Naive thymus-derived CD4-positive, alpha-beta T cell (primary cell): ENCODE results near the gene LTA. TPM values are rescaled to one million over a fixed set of nuclear protein-coding genes. Genes with fewer than 3 reads are reported as not detected.
A peak's percentile ranks its signal among the peaks of the same experiment; 100 is the strongest.

Experiments used
- ATAC-seq: fragments of 150-1000 bp; cut with Tn5 transposase; 2 replicates; pipeline ENCODE4 v1.10.0; 2021; ENCODE audit warnings: mild to moderate bottlenecking, moderate library complexity
- CTCF ChIA-PET: fragments of 350-600 bp; sonication (Branson Sonifier 250); formaldehyde crosslinking; loops from one replicate; lab custom pipeline; 2021; ENCODE audit warnings: antibody characterized with exemption; lab: Charles Lee
- POLR2A ChIA-PET: fragments of 350-600 bp; sonication (Branson Sonifier 250); formaldehyde crosslinking; loops from one replicate; lab custom pipeline; 2021; ENCODE audit warnings: antibody characterized with exemption, inconsistent platforms; lab: Charles Lee
- DNase-seq, 9 donors: peaks; one replicate each; pipeline versions ENCODE4 v3.0.0 to v3.0.0-alpha.2; 2020 to 2022; ENCODE audit warnings: mixed read lengths in 1 of 9
- H3K27ac ChIP-seq: one replicate; pipeline ENCODE4 v1.7.0; 2013; ENCODE audit warnings: mild to moderate bottlenecking, low read depth, low read length, moderate library complexity
- H3K27me3 ChIP-seq, 2 donors: one replicate each; pipeline ENCODE4 v1.7.0; 2013; ENCODE audit warnings: low read length in 2 of 2, mild to moderate bottlenecking in 2 of 2, moderate library complexity in 2 of 2; ENCODE audit not compliant: control insufficient read depth in 2 of 2, insufficient read depth in 2 of 2
- H3K36me3 ChIP-seq, 3 experiments: 1 replicate in 2 of 3; 2 replicates in 1 of 3; pipeline ENCODE4 v1.7.0; 2013; ENCODE audit warnings: low read length in 3 of 3, mild to moderate bottlenecking in 3 of 3, moderate library complexity in 1 of 3; ENCODE audit not compliant: insufficient read depth in 3 of 3, control insufficient read depth in 2 of 3
- H3K4me1 ChIP-seq, 2 donors: one replicate each; pipeline ENCODE4 v1.7.0; 2013; ENCODE audit warnings: low read length in 2 of 2, mild to moderate bottlenecking in 2 of 2, moderate library complexity in 1 of 2; ENCODE audit not compliant: control insufficient read depth in 2 of 2, insufficient read depth in 2 of 2
- H3K4me3 ChIP-seq: 2 replicates; pipeline ENCODE4 v1.7.0; 2013; ENCODE audit warnings: mild to moderate bottlenecking, low read length
- H3K9me3 ChIP-seq, 3 experiments: 1 replicate in 2 of 3; 2 replicates in 1 of 3; pipeline ENCODE4 v1.7.0; 2013; ENCODE audit warnings: low read length in 3 of 3; ENCODE audit not compliant: control insufficient read depth in 2 of 3
- H3K27ac Mint-ChIP-seq, 9 donors: one replicate each; pipeline ENCODE4 v1.8.0; 2020 to 2022; ENCODE audit warnings: mixed read lengths in 9 of 9, mild to moderate bottlenecking in 8 of 9, moderate library complexity in 5 of 9, inconsistent platforms in 2 of 9
- H3K27me3 Mint-ChIP-seq, 5 donors: one replicate each; pipeline ENCODE4 v1.8.0; 2021 to 2022; ENCODE audit warnings: mixed read lengths in 5 of 5, mild to moderate bottlenecking in 1 of 5
- H3K36me3 Mint-ChIP-seq, 5 donors: one replicate each; pipeline ENCODE4 v1.8.0; 2020 to 2022; ENCODE audit warnings: mixed read lengths in 5 of 5, mild to moderate bottlenecking in 3 of 5, inconsistent platforms in 1 of 5
- H3K4me1 Mint-ChIP-seq, 7 donors: one replicate each; pipeline ENCODE4 v1.8.0; 2020 to 2022; ENCODE audit warnings: mixed read lengths in 7 of 7, mild to moderate bottlenecking in 3 of 7, inconsistent platforms in 1 of 7
- H3K4me3 Mint-ChIP-seq, 10 donors: one replicate each; pipeline ENCODE4 v1.8.0; 2020 to 2022; ENCODE audit warnings: mild to moderate bottlenecking in 10 of 10, mixed read lengths in 10 of 10, moderate library complexity in 6 of 10, inconsistent platforms in 2 of 10
- H3K9me3 Mint-ChIP-seq, 11 donors: one replicate each; pipeline ENCODE4 v1.8.0; 2020 to 2022; ENCODE audit warnings: mixed read lengths in 11 of 11, mild to moderate bottlenecking in 4 of 11, inconsistent platforms in 1 of 11, moderate library complexity in 1 of 11
- intact Hi-C, 2 donors: fragments of 100-400 bp; cut with micrococcal nuclease; formaldehyde crosslinking; loops; one replicate each; pipeline ENCODE4 v1.15.1; 2023
- polyA plus RNA-seq, 2 donors: library from polyadenylated mRNA; unstranded; fragments of 300-500 nt; fragmentation: Illumina TruSeq; gene quantifications; one replicate each; pipeline ENCODE4 v1.2.3, GENCODE V29; 2021
- total RNA-seq, 6 experiments: library from RNA in 5 of 6; stranded (reverse) in 5 of 6; gene quantifications; 1 replicate in 5 of 6; 2 replicates in 1 of 6; pipeline ENCODE4 v1.2.3 and lab custom pipeline; 2021 to 2026

The LTA gene
- total and polyA plus RNA-seq, 7 experiments from 2014 or later = 12.3 to 110 (median 20.7) TPM

DNA sequence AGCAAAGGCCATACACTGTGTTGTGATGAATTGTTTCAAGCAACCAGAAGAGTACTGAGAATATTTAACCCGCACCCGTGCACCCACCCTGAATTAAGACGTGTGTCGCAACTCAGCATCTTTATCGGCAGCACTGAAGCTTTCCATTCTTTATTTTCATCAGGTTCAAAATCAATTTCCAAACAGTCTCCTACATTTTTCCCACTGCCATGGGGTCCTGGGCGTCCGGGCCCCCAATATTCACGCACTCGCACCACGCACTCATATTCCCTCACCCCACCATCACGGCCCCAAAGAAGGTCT is 8.3 kb downstream of the LTA start:
- Mint-ChIP-seq H3K27ac (peak overlapping the region; percentile 94 to 100 (median 97)), H3K4me1 (peaks cover 47 to 80% (median 63%) of the 10 kb centered on the region in 7 donors), H3K9me3 (no peaks in the 10 kb centered on the region), H3K36me3 (peaks cover 11 to 65% (median 16%) of the 10 kb centered on the region in 5 donors), H3K27me3 (peaks cover 0 to 2% (median 0%) of the 10 kb centered on the region in 5 donors), H3K4me3 (peak overlapping the region; percentile 88 to 100 (median 99))
- H3K36me3 ChIP-seq = peaks cover 4 to 20% (median 5%) of the 10 kb centered on the region in 3 experiments
- peak overlapping the region; percentile 97 for H3K27ac ChIP-seq
- intact Hi-C loops = loop anchor here in 1 of 2 donors (1.0 to 2.0 kb wide), 6 partner anchors 8 to 88 kb away; partner anchors contain the start of gene LTA
- ATAC-seq (no peak), DNase-seq (no peak)
- H3K27me3 ChIP-seq = no peaks in the 10 kb centered on the region
- H3K4me3 ChIP-seq = peak overlapping the region; percentile 97
- H3K4me1 ChIP-seq = peaks cover 50 to 55% of the 10 kb centered on the region in 2 donors
- no peaks in the 10 kb centered on the region for H3K9me3 ChIP-seq
- POLR2A ChIA-PET = interaction anchor here (0.6 to 66.4 kb wide), 11 partner anchors 15 to 1390 kb away, joined by 3 to 3078 read pairs (median 5); partner anchors contain the start of genes AIF1, ATP6V1G2, C6orf47 and DDX39B
- CTCF ChIA-PET = interaction anchor here (0.6 to 18.2 kb wide), 12 partner anchors 10 to 250 kb away, joined by 3 to 687 read pairs (median 6); partner anchors contain the start of genes ATP6V1G2, DDX39B, NCR3 and NFKBIL1

DNA sequence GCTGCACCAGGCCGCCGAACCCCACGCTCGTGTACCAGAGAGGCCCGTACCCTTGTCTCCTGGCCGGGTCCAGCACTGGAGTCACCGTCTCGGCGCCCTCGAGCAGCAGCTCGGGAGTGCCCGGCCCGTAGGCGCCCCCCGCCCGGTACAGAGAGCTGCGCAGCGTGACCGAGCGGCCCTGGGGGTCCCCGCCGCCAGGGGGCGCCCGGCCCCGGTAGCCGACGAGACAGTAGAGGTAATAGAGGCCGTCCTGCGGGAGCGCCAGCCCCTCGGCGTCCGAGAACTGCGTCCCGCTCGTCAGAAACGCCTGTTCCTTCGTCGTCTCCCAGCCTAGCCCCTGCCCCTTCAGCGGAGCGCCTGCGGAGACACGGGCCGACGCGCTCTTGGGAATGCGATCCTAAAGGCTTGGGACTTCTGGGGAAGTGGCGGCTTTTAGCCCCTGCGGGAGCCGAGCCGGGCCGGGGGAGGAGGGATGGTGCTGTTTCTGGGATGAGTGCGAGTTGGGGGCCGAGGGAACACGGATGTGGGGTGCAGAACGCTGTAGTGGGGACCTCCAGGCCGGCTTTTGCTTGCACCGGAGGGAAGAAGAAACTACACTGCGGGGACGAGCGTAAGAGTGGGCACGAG is 8.8 kb downstream of the LTA start:
- Histone ChIP-seq H3K9me3 (no peaks in the 10 kb centered on the region), H3K4me1 (peaks cover 54 to 60% of the 10 kb centered on the region in 2 donors), H3K27ac (peak overlapping the region; percentile 97), H3K27me3 (no peaks in the 10 kb centered on the region), H3K36me3 (peaks cover 4 to 20% (median 5%) of the 10 kb centered on the region in 3 experiments), H3K4me3 (peak overlapping the region; percentile 97)
- H3K4me1 Mint-ChIP-seq = peaks cover 47 to 80% (median 63%) of the 10 kb centered on the region in 7 donors
- ATAC-seq (peak; percentile 87), DNase-seq (peak; percentile 79 to 96 (median 88))
- CTCF ChIA-PET = interaction anchor here (0.6 to 18.2 kb wide), 12 partner anchors 10 to 250 kb away, joined by 3 to 687 read pairs (median 8); partner anchors contain the start of genes ATP6V1G2, DDX39B, NCR3 and NFKBIL1
- intact Hi-C loops = loop anchor here in 1 of 2 donors (1.0 to 2.0 kb wide), 7 partner anchors 9 to 88 kb away; partner anchors contain the start of genes LTA and NFKBIL1
- no peaks in the 10 kb centered on the region for H3K27me3 Mint-ChIP-seq
- peaks cover 11 to 59% (median 16%) of the 10 kb centered on the region in 5 donors for H3K36me3 Mint-ChIP-seq
- peaks cover 0 to 5% (median 0%) of the 10 kb centered on the region in 11 donors for H3K9me3 Mint-ChIP-seq
- H3K4me3 Mint-ChIP-seq = peak overlapping the region; percentile 88 to 100 (median 99)
- POLR2A ChIA-PET = interaction anchor here (0.6 to 66.4 kb wide), 15 partner anchors 15 to 1390 kb away, joined by 3 to 3078 read pairs (median 4); partner anchors contain the start of genes AIF1, ATP6V1G2, BAG6 and C6orf47
- H3K27ac Mint-ChIP-seq = peak overlapping the region; percentile 94 to 100 (median 97)

DNA sequence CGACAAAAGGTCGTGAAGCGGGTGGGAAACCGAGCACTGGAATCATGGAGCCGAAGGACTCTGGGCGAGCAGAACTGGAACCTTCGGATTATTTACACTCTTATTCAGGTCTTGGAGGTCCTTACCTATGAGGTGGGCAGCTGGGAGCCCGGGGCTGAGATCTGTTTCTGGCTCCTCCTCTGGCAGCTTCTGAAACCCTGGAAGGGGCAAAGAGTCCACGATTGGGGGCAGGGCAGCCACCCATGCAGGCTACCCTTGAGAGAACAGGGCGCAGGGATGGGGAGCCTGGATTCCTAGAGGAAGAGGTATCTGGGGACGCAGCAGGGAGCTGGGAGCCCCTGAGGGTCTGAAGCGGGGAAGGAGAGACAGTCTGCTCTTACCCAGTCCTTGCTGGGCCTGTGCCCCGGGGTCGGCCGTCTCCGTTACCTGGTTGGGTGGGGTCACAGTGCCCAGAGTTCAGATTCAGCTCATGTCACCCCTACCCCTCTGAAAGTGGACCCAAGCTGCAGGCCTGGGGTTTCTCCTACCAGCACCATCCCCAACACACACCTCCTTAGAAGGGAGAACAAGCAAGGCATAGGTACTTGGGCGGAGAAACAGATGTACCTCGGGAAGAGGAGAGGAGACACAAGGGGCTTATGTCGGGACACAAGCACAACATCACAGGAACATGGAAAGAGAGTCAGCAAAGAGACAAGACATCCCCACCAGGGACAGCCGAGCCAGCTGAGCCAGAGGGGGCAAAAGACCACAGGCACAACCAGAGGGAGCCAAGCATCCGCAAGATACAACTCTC is 9.5 kb downstream of the LTA start:
- peaks cover 61 to 68% of the 10 kb centered on the region in 2 donors for H3K4me1 ChIP-seq
- Mint-ChIP-seq H3K4me3 (peak overlapping the region; percentile 88 to 100 (median 99)), H3K27me3 (no peaks in the 10 kb centered on the region), H3K36me3 (peaks cover 11 to 52% (median 16%) of the 10 kb centered on the region in 5 donors), H3K27ac (peak overlapping the region; percentile 94 to 100 (median 97)), H3K4me1 (peaks cover 43 to 80% (median 65%) of the 10 kb centered on the region in 7 donors), H3K9me3 (peaks cover 0 to 5% (median 0%) of the 10 kb centered on the region in 11 donors)
- H3K36me3 ChIP-seq = peaks cover 4 to 20% (median 5%) of the 10 kb centered on the region in 3 experiments
- H3K27ac ChIP-seq = peak overlapping the region; percentile 97
- POLR2A ChIA-PET = interaction anchor here (0.6 to 66.4 kb wide), 18 partner anchors 14 to 1690 kb away, joined by 3 to 3078 read pairs (median 4); partner anchors contain the start of genes AIF1, APOM, ATP6V1G2 and BAG6
- no peaks in the 10 kb centered on the region for H3K9me3 ChIP-seq
- DNase-seq (peak in 1 of 9 donors; percentile 32), ATAC-seq (no peak)
- H3K4me3 ChIP-seq = peak overlapping the region; percentile 97
- H3K27me3 ChIP-seq = no peaks in the 10 kb centered on the region
- CTCF ChIA-PET = interaction anchor here (0.9 to 18.2 kb wide), 13 partner anchors 6 to 88 kb away, joined by 3 to 687 read pairs (median 9); partner anchors contain the start of genes ATP6V1G2, DDX39B, NCR3 and NFKBIL1
- intact Hi-C loops = loop anchor here (1.0 to 2.0 kb wide), 7 partner anchors 9 to 89 kb away; partner anchors contain the start of genes NFKBIL1 (in 2 of the 2), LTA (in 1 of the 2), NCR3 (in 1 of the 2) and PRRC2A (in 1 of the 2)

DNA sequence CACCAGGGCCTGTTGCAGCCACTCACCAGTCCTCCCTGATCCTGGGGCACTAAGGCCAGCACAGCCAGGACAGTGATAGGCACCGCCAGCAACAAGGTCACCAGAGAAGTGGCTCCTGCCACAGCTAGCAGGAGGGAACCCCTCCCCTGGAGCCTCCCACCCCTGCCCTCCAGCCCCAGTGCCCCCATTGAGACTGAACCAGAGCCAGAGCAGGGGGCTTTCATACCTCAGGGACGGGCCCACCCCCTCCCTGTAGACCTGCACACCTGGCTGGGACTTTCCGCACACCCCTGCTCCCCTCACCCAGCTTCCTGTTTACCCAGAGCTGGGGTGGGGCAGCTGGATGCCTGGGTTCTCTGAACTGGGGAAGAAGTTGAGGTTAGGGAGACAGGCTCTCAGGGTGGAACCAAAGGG is 10.1 kb downstream of the LTA start, which contains the start of gene LTB:
TSS of gene LTB (minus strand) at position 195 of the 414 bp plus-strand sequence. CDS start at position 188, 7 bp downstream.
- peaks cover 63 to 72% of the 10 kb centered on the region in 2 donors for H3K4me1 ChIP-seq
- no peaks in the 10 kb centered on the region for H3K9me3 ChIP-seq
- Mint-ChIP-seq H3K36me3 (peaks cover 11 to 51% (median 16%) of the 10 kb centered on the region in 5 donors), H3K9me3 (peaks cover 0 to 5% (median 0%) of the 10 kb centered on the region in 11 donors), H3K4me3 (peak within 1 kb of the TSS; percentile 88 to 100 (median 99)), H3K4me1 (peaks cover 43 to 80% (median 65%) of the 10 kb centered on the region in 7 donors), H3K27ac (peak within 1 kb of the TSS; percentile 94 to 100 (median 97)), H3K27me3 (no peaks in the 10 kb centered on the region)
- ChIA-PET POLR2A (interaction anchor here (0.6 to 66.4 kb wide), 24 partner anchors 14 to 1762 kb away, joined by 3 to 3078 read pairs (median 4); partner anchors contain the start of genes ABHD16A, AIF1, APOM and ATP6V1G2), CTCF (interaction anchor here (0.6 to 18.2 kb wide), 11 partner anchors 7 to 248 kb away, joined by 3 to 687 read pairs (median 14); partner anchors contain the start of genes ATP6V1G2, NCR3, NFKBIL1 and TNF)
- intact Hi-C loops = loop anchor here (1.0 kb wide), 5 partner anchors 10 to 38 kb away; partner anchors contain the start of genes LTA (in 1 of the 2), NCR3 (in 1 of the 2), NFKBIL1 (in 1 of the 2) and PRRC2A (in 1 of the 2)
- peaks cover 3 to 18% (median 4%) of the 10 kb centered on the region in 3 experiments for H3K36me3 ChIP-seq
- peak within 1 kb of the TSS; percentile 97 for H3K27ac ChIP-seq
- H3K4me3 ChIP-seq = peak within 1 kb of the TSS; percentile 97
- ATAC-seq = peak; percentile 74
- peak; percentile 31 to 87 (median 81) for DNase-seq
- H3K27me3 ChIP-seq = no peaks in the 10 kb centered on the region

GRCh38 chr6:31585491-31585890 is 13.4 kb downstream of the LTA start:
- ChIA-PET POLR2A (interaction anchor here (0.6 to 66.4 kb wide), 4 partner anchors 10 to 430 kb away, joined by 3 to 3078 read pairs (median 1543); partner anchors contain the start of genes AIF1, ATP6V1G2, BAG6 and DDX39B), CTCF (interaction anchor here (0.6 to 18.2 kb wide), 5 partner anchors 10 to 35 kb away, joined by 3 to 687 read pairs (median 41); partner anchors contain the start of genes ATP6V1G2, NCR3, NFKBIL1 and TNF)
- Histone ChIP-seq H3K4me1 (peaks cover 63 to 67% of the 10 kb centered on the region in 2 donors), H3K9me3 (no peaks in the 10 kb centered on the region), H3K4me3 (peak overlapping the region; percentile 25), H3K27ac (peak overlapping the region; percentile 97), H3K36me3 (peaks cover 0 to 13% (median 3%) of the 10 kb centered on the region in 3 experiments), H3K27me3 (no peaks in the 10 kb centered on the region)
- peaks cover 11 to 42% (median 19%) of the 10 kb centered on the region in 5 donors for H3K36me3 Mint-ChIP-seq
- ATAC-seq (peak; percentile 19), DNase-seq (peak in 7 of 9 donors; percentile 40 to 65 (median 54))
- H3K4me3 Mint-ChIP-seq = peak overlapping the region; percentile 50 to 89 (median 81)
- intact Hi-C loops = no loop called here
- peak overlapping the region; percentile 84 to 100 (median 96) for H3K27ac Mint-ChIP-seq
- H3K4me1 Mint-ChIP-seq = peaks cover 47 to 78% (median 67%) of the 10 kb centered on the region in 7 donors
- H3K9me3 Mint-ChIP-seq = peaks cover 0 to 5% (median 0%) of the 10 kb centered on the region in 11 donors
- no peaks in the 10 kb centered on the region for H3K27me3 Mint-ChIP-seq
